ENCODE results near the gene MLYCD.

- TF ChIP-seq CTCF (conservative IDR thresholded peaks at IDR 0.05; ENCODE audit: low read depth, low read length) (no peak), EZH2 (IDR thresholded peaks at IDR 0.05; ENCODE audit: borderline replicate concordance, low read depth, low read length, poor library complexity, severe bottlenecking) (no peak)
These were observed 35.2 kb upstream of the MLYCD start for GRCh38 chr16:83863682-83864081.

All from A673 (cell line).